Type B pancreatic cell (in vitro differentiated cells): ENCODE measurements around the gene ZFP69B. TPM values are rescaled to one million over a fixed set of nuclear protein-coding genes. Genes with fewer than 3 reads are reported as not detected.

ENCODE experiments used
- DNase-seq: peaks from one replicate; pipeline ENCODE4 v3.0.0; 2021; ENCODE audit warnings: mixed read lengths; ENCODE audit not compliant: unreplicated experiment; ENCODE audit errors: extremely low spot score
- H3K27ac Mint-ChIP-seq: 2 replicates; pipeline ENCODE4 v1.8.0; 2021; ENCODE audit warnings: mild to moderate bottlenecking, mixed read lengths
- H3K27me3 Mint-ChIP-seq: 2 replicates; pipeline ENCODE4 v1.8.0; 2021; ENCODE audit warnings: mixed read lengths
- H3K36me3 Mint-ChIP-seq: 2 replicates; pipeline ENCODE4 v1.8.0; 2021; ENCODE audit warnings: mixed read lengths
- H3K4me1 Mint-ChIP-seq: one replicate; pipeline ENCODE4 v1.8.0; 2021; ENCODE audit warnings: mixed read lengths; ENCODE audit not compliant: unreplicated experiment
- H3K4me3 Mint-ChIP-seq: 2 replicates; pipeline ENCODE4 v1.8.0; 2021; ENCODE audit warnings: mild to moderate bottlenecking, mixed read lengths
- H3K9me3 Mint-ChIP-seq: 2 replicates; pipeline ENCODE4 v1.8.0; 2021; ENCODE audit warnings: mixed read lengths
- total RNA-seq: library from RNA; stranded (reverse); gene quantifications from 2 replicates; pipeline ENCODE4 v1.2.1, GENCODE V29; 2021; ENCODE audit warnings: low replicate concordance
- TF ChIP-seq, protein P1 (sequence below): fragments of 200-600 bp; sonication (generic); conservative IDR thresholded peaks from 2 replicates; pipeline ENCODE4 v1.5.0; 2021; ENCODE audit warnings: antibody characterized with exemption, mild to moderate bottlenecking

ZFP69B gene
- total RNA-seq, 1 donor from 2014 or later: 9.5 TPM

DNA sequence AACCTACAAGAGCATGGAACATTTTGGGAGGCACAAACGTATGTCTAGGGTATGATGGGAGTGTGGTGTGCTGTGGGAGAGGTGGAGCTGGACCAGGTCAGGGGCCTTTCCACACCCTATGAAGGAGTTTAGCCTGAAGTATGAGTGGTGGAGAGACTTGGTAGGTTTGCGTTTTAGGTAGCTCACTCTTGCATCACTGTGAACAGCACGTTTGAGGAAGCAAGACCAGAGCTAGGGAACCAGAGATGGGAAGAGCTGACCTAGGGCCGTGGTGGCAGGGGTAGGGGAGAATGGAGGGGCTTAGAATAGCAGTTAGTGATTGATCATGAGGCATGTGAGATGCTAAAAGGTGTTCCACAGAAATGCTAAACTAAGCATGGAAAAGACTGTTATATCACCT, 25.1 kb upstream of the ZFP69B start:
- DNase-seq: no peak
- Mint-ChIP-seq H3K36me3 (peaks cover 14% of the 10 kb centered on the region), H3K4me3 (no peak overlapping the region), H3K9me3 (no peaks in the 10 kb centered on the region), H3K27ac (no peak overlapping the region), H3K27me3 (no peaks in the 10 kb centered on the region), H3K4me1 (peaks cover 26% of the 10 kb centered on the region)
- TF ChIP-seq, protein P1, sequence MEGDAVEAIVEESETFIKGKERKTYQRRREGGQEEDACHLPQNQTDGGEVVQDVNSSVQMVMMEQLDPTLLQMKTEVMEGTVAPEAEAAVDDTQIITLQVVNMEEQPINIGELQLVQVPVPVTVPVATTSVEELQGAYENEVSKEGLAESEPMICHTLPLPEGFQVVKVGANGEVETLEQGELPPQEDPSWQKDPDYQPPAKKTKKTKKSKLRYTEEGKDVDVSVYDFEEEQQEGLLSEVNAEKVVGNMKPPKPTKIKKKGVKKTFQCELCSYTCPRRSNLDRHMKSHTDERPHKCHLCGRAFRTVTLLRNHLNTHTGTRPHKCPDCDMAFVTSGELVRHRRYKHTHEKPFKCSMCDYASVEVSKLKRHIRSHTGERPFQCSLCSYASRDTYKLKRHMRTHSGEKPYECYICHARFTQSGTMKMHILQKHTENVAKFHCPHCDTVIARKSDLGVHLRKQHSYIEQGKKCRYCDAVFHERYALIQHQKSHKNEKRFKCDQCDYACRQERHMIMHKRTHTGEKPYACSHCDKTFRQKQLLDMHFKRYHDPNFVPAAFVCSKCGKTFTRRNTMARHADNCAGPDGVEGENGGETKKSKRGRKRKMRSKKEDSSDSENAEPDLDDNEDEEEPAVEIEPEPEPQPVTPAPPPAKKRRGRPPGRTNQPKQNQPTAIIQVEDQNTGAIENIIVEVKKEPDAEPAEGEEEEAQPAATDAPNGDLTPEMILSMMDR: no peak

DNA sequence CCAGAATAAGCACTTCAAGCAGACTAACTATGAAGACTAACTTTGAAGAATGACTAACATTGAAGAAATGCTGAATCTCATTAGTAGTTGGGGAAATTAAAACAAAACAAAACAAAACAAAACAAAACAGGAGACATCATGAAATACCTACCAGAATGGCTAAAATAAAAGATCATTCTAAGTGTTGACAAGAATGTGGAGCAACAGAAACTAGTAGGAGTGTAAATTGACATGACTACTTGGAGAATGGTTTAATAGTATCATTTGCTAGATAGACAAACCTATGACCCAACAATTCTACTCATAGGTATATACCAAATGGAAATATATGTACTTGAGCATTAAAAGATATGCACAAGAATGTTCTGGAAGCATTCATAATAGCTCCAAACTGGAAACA, 18.9 kb upstream of the ZFP69B start:
- H3K36me3 Mint-ChIP-seq: no peaks in the 10 kb centered on the region
- no peak overlapping the region for H3K27ac Mint-ChIP-seq
- H3K27me3 Mint-ChIP-seq: no peaks in the 10 kb centered on the region
- no peak for DNase-seq
- H3K4me3 Mint-ChIP-seq: no peak overlapping the region
- H3K9me3 Mint-ChIP-seq: no peaks in the 10 kb centered on the region
- TF ChIP-seq, protein P1: no peak
- no peaks in the 10 kb centered on the region for H3K4me1 Mint-ChIP-seq

DNA sequence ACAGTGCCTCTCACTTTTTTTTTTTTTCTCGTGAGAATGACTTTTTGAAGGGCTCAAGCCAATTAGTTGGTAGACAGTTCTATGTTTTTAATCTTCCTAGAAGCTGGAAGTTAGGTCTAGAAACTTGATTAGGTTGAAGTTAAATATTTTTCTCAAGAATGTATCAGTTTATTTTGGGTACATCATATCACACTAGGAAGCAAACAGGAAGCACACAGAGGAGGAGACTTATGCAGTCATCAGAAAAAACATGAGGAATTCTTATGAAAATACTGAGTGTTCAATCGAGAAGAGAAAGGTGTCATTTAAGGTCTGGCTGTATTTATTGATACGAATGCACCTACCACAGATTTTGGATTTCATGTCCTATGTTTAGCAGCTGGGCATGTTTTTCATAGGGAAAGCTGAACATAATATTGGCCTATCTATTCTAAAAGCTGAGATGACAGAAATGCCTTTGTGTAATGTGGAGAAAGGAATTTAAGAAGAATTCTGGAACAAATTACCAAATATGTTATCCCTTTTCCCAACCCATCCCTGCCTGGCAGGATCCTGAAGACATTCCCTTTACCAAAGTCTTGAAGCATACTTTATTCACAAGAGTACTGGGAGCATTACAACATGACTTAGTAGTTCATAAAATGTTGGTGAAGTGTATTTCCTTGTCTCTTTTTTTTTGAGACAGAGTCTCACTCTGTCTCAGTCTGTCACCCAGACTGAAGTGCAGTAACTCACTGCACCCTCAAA, 17.5 kb upstream of the ZFP69B start:
- no peaks in the 10 kb centered on the region for H3K27me3 Mint-ChIP-seq
- no peaks in the 10 kb centered on the region for H3K9me3 Mint-ChIP-seq
- no peak overlapping the region for H3K27ac Mint-ChIP-seq
- TF ChIP-seq, protein P1: no peak
- H3K4me1 Mint-ChIP-seq: no peaks in the 10 kb centered on the region
- H3K36me3 Mint-ChIP-seq: no peaks in the 10 kb centered on the region
- H3K4me3 Mint-ChIP-seq: no peak overlapping the region
- no peak for DNase-seq

DNA sequence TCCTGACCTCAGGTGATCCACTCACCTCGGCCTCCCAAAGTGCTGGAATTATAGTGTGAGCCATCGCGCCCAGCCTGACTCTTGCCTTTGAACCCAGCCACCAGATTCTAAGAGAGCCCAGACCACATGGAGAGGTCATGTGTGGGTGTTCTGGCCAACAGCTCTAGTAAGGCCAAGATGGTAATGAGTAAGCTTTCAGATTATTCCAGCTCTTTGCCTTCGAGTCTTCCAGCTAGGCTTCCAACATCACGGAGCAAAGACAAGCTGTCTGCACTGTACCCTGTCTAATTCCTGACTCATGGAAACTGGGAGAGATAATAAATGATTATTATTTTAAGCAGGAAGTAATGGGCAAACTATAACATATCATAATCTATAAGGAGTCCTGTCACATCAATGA, 14.8 kb upstream of the ZFP69B start:
- no peak overlapping the region for H3K4me3 Mint-ChIP-seq
- no peak overlapping the region for H3K27ac Mint-ChIP-seq
- TF ChIP-seq, protein P1: no peak
- no peaks in the 10 kb centered on the region for H3K27me3 Mint-ChIP-seq
- no peaks in the 10 kb centered on the region for H3K4me1 Mint-ChIP-seq
- H3K36me3 Mint-ChIP-seq: no peaks in the 10 kb centered on the region
- H3K9me3 Mint-ChIP-seq: no peaks in the 10 kb centered on the region
- DNase-seq: no peak

DNA sequence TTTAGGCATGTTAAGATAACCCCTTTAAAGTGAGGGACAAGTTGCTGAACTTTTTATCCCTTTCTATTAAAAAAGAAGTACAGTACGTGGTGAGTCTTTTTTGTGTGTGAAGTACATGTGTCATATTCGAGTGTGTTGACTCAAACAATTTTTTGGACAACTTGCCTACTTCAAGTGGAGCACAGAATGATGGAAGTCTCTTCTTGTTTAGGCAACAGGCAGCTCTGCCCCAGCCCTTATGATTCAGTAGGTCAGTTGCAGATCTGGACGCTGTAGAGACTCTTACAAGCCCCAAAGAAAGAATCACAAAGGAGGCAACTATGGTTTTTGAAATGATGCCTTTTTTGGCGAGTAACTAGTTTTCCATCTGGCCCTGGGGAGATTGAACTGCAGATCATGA, 14.4 kb upstream of the ZFP69B start:
- Mint-ChIP-seq H3K27ac (no peak overlapping the region), H3K27me3 (no peaks in the 10 kb centered on the region), H3K4me1 (no peaks in the 10 kb centered on the region), H3K9me3 (no peaks in the 10 kb centered on the region), H3K36me3 (no peaks in the 10 kb centered on the region), H3K4me3 (no peak overlapping the region)
- TF ChIP-seq, protein P1: no peak
- DNase-seq: no peak
